Measurements from ENCODE around the gene RALGAPA2.

GRCh38 chr20:20637998-20638725, 74.3 kb downstream of the RALGAPA2 start:
- no peak for TF ChIP-seq CEBPB (IDR thresholded peaks at IDR 0.05; ENCODE audit: borderline replicate concordance, low read depth, low read length)
- TF ChIP-seq JUND (CRISPR knock-in tag; IDR thresholded peaks at IDR 0.05), result no peak
- TF ChIP-seq ZSCAN20 (CRISPR knock-in tag; IDR thresholded peaks at IDR 0.05; ENCODE audit: borderline replicate concordance), result no peak
- TF ChIP-seq SIX4 (CRISPR knock-in tag; IDR thresholded peaks at IDR 0.05), result no peak
- TF ChIP-seq HNRNPH1 (optimal IDR thresholded peaks at IDR 0.05; ENCODE audit: low read depth, low read length), result no peak

Measured in HepG2 (cell line).